K562 (cell line): Measurements from ENCODE around the gene LCN15. TPM values are rescaled to one million over a fixed set of nuclear protein-coding genes. Genes with fewer than 3 reads are reported as not detected.
A peak's percentile ranks its signal among the peaks of the same experiment; 100 is the strongest.

Experiments
- CBX2 ChIP-seq: fragments of 200-600 bp; sonication (generic); IDR thresholded peaks from one replicate; pipeline ENCODE4 v1.6.1; 2012; ENCODE audit warnings: mild to moderate bottlenecking, low read length, inconsistent platforms; ENCODE audit not compliant: insufficient read depth, poor library complexity, severe bottlenecking
- CXXC5 ChIP-seq: fragments of 250-450 bp; sonication (Bioruptor Pico); IDR thresholded peaks from 2 replicates; pipeline ENCODE4 v1.8.0; 2022; ENCODE audit warnings: inconsistent platforms, mild to moderate bottlenecking, moderate library complexity
- DIDO1 ChIP-seq: fragments of 450-650 bp; IDR thresholded peaks from 2 replicates; pipeline ENCODE4 v1.6.1; 2016; ENCODE audit warnings: low read depth, missing biosample characterization, missing genetic modification characterization
- EGR1 ChIP-seq: fragments of 450-650 bp; conservative IDR thresholded peaks from 2 replicates; pipeline ENCODE4 v1.6.1; 2017; ENCODE audit warnings: mild to moderate bottlenecking
- ERF ChIP-seq: fragments of 450-650 bp; formaldehyde crosslinking; IDR thresholded peaks from 2 replicates; pipeline ENCODE4 v1.4.0; 2020; ENCODE audit warnings: mild to moderate bottlenecking, mixed read lengths
- GATA2 ChIP-seq: sonication (generic); formaldehyde crosslinking; IDR thresholded peaks from 2 replicates; pipeline ENCODE4 v1.4.0; 2020; ENCODE audit warnings: mild to moderate bottlenecking, missing genetic modification reagents
- HEY1 ChIP-seq: fragments of 250-450 bp; sonication (Bioruptor Pico); IDR thresholded peaks from 2 replicates; pipeline ENCODE4 v1.5.0; 2020; ENCODE audit warnings: mild to moderate bottlenecking, moderate library complexity, borderline replicate concordance
- KAT7 ChIP-seq: sonication (generic); formaldehyde crosslinking; IDR thresholded peaks from 2 replicates; pipeline ENCODE4 v1.8.0; 2022; ENCODE audit warnings: missing genetic modification reagents, mild to moderate bottlenecking, borderline replicate concordance
- NONO ChIP-seq, 2 experiments: fragments of 200-400 bp in 1 of 2; fragments of 450-650 bp in 1 of 2; formaldehyde crosslinking in 1 of 2; IDR thresholded peaks; 2 replicates each; pipeline ENCODE4 v1.6.1; 2017; ENCODE audit warnings: low read depth in 2 of 2, mild to moderate bottlenecking in 2 of 2, moderate library complexity in 2 of 2, low read length in 1 of 2
- PHF20 ChIP-seq: fragments of 450-650 bp; IDR thresholded peaks from 2 replicates; pipeline ENCODE4 v1.6.1; 2018; ENCODE audit not compliant: partially characterized antibody
- POLR2B ChIP-seq: fragments of 450-650 bp; IDR thresholded peaks from 2 replicates; pipeline ENCODE4 v1.6.1; 2018; ENCODE audit warnings: low read depth; ENCODE audit not compliant: partially characterized antibody
- POU5F1 ChIP-seq: fragments of 150-350 bp; IDR thresholded peaks from 2 replicates; pipeline ENCODE4 v1.6.1; 2014; ENCODE audit warnings: borderline replicate concordance, low read length, low read depth, mild to moderate bottlenecking; ENCODE audit not compliant: partially characterized antibody
- RBFOX2 ChIP-seq: fragments of 200-400 bp; formaldehyde crosslinking; IDR thresholded peaks from 2 replicates; pipeline ENCODE4 v1.6.1; 2017; ENCODE audit warnings: low read depth, mild to moderate bottlenecking, low read length, moderate library complexity
- SIN3B ChIP-seq: fragments of 450-650 bp; IDR thresholded peaks from 2 replicates; pipeline ENCODE4 v1.6.1; 2017; ENCODE audit warnings: low read depth, mild to moderate bottlenecking, moderate library complexity
- SMAD4 ChIP-seq: fragments of 250-450 bp; sonication (Bioruptor Pico); conservative IDR thresholded peaks from 2 replicates; pipeline ENCODE4 v1.8.0; 2021; ENCODE audit warnings: inconsistent platforms, mild to moderate bottlenecking, moderate library complexity
- SOX6 ChIP-seq: fragments of 450-650 bp; IDR thresholded peaks from 2 replicates; pipeline ENCODE4 v1.6.1; 2014; ENCODE audit warnings: mild to moderate bottlenecking
- TFE3 ChIP-seq: fragments of 450-650 bp; formaldehyde crosslinking; IDR thresholded peaks from 2 replicates; pipeline ENCODE4 v1.4.0; 2020; ENCODE audit warnings: mild to moderate bottlenecking, mixed read lengths
- TRIM28 ChIP-seq: fragments of 450-650 bp; IDR thresholded peaks from 2 replicates; pipeline ENCODE4 v1.6.1; 2017
- YY1 ChIP-seq, 3 experiments: IDR thresholded peaks; 2 replicates each; pipeline ENCODE4 v1.6.1; 2011; ENCODE audit warnings: low read length in 2 of 3, mild to moderate bottlenecking in 2 of 3, moderate library complexity in 2 of 3, borderline replicate concordance in 1 of 3, control low read depth in 1 of 3, low read depth in 1 of 3; ENCODE audit not compliant: insufficient read depth in 3 of 3, insufficient replicate concordance in 2 of 3, control insufficient read depth in 1 of 3, insufficient read length in 1 of 3; ENCODE audit errors: extremely low read depth in 1 of 3
- ZNF253 ChIP-seq: fragments of 250-450 bp; sonication (Bioruptor Pico); conservative IDR thresholded peaks from 2 replicates; pipeline ENCODE4 v1.6.1; 2021; ENCODE audit warnings: mild to moderate bottlenecking
- polyA plus RNA-seq, 8 experiments: library from polyadenylated mRNA; depleted of rRNA in 4 of 8; stranded (reverse) in 5 of 8; unstranded in 3 of 8; fragments of >200 nt; fragmentation: Nextera tagmentation in 2 of 8; fragmentation: Illumina TruSeq in 1 of 8; extraction: Ambion mirVana in 2 of 8; extraction: Trizol in 1 of 8; gene quantifications; 2 replicates each; pipeline versions ENCODE4 v1.2.1 to v1.2.3, GENCODE V29; 2011 to 2014; ENCODE audit warnings: inconsistent platforms in 1 of 8, missing spikeins in 1 of 8
- total RNA-seq, 7 experiments: library from RNA; depleted of rRNA in 6 of 7; stranded (reverse); fragments of >200 nt in 6 of 7; fragmentation: Illumina TruSeq in 2 of 7; extraction: Trizol in 2 of 7; gene quantifications; 2 replicates each; pipeline versions ENCODE4 v1.2.1 to v1.2.3, GENCODE V29; 2011 to 2021; ENCODE audit warnings: low replicate concordance in 1 of 7
- TF ChIP-seq, protein P1 (sequence below), 2 experiments: fragments of 450-650 bp; IDR thresholded peaks; 2 replicates each; pipeline ENCODE4 v1.6.1; 2016
- TF ChIP-seq, protein P2 (sequence below): fragments of 250-450 bp; sonication (Bioruptor Pico); IDR thresholded peaks from 2 replicates; pipeline ENCODE4 v1.9.0; 2021; ENCODE audit warnings: mild to moderate bottlenecking, inconsistent platforms

The LCN15 gene
- total and polyA plus RNA-seq, 9 of the 15 experiments (the other 6 are each of a cell fraction or from before 2014, with no cell fraction given): 0.66 TPM; not detected in 8

DNA sequence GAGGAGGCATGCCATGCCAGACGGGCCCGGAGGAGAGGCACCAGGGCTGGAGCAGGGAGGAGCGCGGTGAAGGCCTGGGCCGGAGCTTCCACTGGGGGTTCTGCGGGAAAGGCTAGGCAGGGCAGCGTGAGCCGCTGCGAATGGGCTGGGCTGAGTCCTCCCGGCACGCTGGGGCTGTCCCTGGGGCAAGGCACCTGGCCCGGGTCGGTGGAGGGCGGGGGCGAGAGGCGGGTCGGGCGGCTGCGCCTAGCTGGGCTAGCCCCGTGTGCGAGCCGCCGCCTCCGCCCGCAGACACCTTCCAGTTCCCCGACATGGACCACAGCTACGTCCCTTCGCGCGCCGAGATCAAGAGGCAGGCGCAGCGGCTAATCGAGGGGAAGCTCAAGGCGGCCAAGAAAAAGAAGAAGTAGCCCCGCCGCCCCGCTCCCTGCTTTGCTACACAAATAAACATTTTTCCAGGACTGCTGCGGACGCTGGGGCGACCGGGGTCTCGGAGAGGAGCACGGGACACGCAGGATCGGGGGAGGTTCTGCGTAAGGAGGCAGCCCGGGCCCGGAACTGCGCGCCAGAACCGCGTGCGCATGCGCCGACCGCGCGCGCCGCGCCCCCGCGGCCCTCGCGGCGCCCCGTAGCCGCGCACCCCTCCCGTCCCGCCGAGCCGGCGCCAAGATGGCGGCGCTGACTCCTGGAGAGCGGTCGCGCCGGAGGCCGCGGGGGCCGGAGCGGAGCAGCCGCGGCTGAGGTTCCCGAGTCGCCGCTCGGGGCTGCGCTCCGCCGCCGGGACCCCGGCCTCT lies 43.2 kb upstream of the LCN15 start, which contains the start of gene RABL6 (continued):
- peak; percentile 89 to 97 (median 96) for TF ChIP-seq YY1 (IDR thresholded peaks at IDR 0.05; ENCODE audit: borderline replicate concordance in 1 of 3, control insufficient read depth in 1 of 3, extremely low read depth in 1 of 3, insufficient read depth in 3 of 3, insufficient read length in 1 of 3, insufficient replicate concordance in 2 of 3, low read depth in 1 of 3, low read length in 2 of 3)
- peak; percentile 31 for TF ChIP-seq EGR1
- TF ChIP-seq NONO (IDR thresholded peaks at IDR 0.05; ENCODE audit: low read depth in 2 of 2, low read length in 1 of 2): peak in 1 of 2 experiments; percentile 79; a peak in 2 of 4 replicates
- TF ChIP-seq CBX2: no peak
- TF ChIP-seq GATA2 (CRISPR knock-in tag): no peak
- TF ChIP-seq SOX6: 0 out of 2 replicates have a peak, but pooled peaks have one; percentile 17
- TF ChIP-seq, protein P1, sequence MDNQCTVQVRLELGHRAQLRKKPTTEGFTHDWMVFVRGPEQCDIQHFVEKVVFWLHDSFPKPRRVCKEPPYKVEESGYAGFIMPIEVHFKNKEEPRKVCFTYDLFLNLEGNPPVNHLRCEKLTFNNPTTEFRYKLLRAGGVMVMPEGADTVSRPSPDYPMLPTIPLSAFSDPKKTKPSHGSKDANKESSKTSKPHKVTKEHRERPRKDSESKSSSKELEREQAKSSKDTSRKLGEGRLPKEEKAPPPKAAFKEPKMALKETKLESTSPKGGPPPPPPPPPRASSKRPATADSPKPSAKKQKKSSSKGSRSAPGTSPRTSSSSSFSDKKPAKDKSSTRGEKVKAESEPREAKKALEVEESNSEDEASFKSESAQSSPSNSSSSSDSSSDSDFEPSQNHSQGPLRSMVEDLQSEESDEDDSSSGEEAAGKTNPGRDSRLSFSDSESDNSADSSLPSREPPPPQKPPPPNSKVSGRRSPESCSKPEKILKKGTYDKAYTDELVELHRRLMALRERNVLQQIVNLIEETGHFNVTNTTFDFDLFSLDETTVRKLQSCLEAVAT (IDR thresholded peaks at IDR 0.05): 0 out of 4 replicates have a peak, but pooled peaks of 1 of the 2 experiments have one; percentile 25
- peak; percentile 75 for TF ChIP-seq SIN3B
- no peak for TF ChIP-seq ZNF253 (CRISPR knock-in tag)
- TF ChIP-seq POLR2B: peak; percentile 70
- 0 out of 2 replicates have a peak, but pooled peaks have one; percentile 34 for TF ChIP-seq TRIM28
- TF ChIP-seq PHF20: peak; percentile 62
- TF ChIP-seq TFE3: no peak
- TF ChIP-seq CXXC5 (CRISPR knock-in tag): peak; percentile 98
- TF ChIP-seq SMAD4 (CRISPR knock-in tag): peak; percentile 89
- TF ChIP-seq, protein P2, sequence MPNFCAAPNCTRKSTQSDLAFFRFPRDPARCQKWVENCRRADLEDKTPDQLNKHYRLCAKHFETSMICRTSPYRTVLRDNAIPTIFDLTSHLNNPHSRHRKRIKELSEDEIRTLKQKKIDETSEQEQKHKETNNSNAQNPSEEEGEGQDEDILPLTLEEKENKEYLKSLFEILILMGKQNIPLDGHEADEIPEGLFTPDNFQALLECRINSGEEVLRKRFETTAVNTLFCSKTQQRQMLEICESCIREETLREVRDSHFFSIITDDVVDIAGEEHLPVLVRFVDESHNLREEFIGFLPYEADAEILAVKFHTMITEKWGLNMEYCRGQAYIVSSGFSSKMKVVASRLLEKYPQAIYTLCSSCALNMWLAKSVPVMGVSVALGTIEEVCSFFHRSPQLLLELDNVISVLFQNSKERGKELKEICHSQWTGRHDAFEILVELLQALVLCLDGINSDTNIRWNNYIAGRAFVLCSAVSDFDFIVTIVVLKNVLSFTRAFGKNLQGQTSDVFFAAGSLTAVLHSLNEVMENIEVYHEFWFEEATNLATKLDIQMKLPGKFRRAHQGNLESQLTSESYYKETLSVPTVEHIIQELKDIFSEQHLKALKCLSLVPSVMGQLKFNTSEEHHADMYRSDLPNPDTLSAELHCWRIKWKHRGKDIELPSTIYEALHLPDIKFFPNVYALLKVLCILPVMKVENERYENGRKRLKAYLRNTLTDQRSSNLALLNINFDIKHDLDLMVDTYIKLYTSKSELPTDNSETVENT (CRISPR knock-in tag): no peak
- TF ChIP-seq ERF: no peak
- TF ChIP-seq DIDO1 (tag): no peak
- TF ChIP-seq POU5F1: peak; percentile 81
- no peak for TF ChIP-seq HEY1 (CRISPR knock-in tag)
- TF ChIP-seq KAT7 (CRISPR knock-in tag): 0 out of 2 replicates have a peak, but pooled peaks have one; percentile 19
- TF ChIP-seq RBFOX2: peak; percentile 69; the same call in 1 of the 2 replicates
